Heart left ventricle (tissue), 13 donors: ENCODE results near the gene ASRGL1.

Experiments used
- POLR2A ChIP-seq, 2 donors: fragments of 450-650 bp; IDR thresholded peaks; one replicate each; pipeline ENCODE4 v1.6.1; 2017; ENCODE audit warnings: antibody characterized with exemption in 2 of 2, mild to moderate bottlenecking in 2 of 2, moderate library complexity in 2 of 2
- TF ChIP-seq, protein P1 (sequence below), 12 donors: fragments of 200-600 bp; sonication (generic) in 4 of 12; IDR thresholded peaks; one replicate each; pipeline versions ENCODE4 v1.5.0 to v1.8.0; 2018 to 2022; ENCODE audit warnings: antibody characterized with exemption in 12 of 12, mild to moderate bottlenecking in 5 of 12
- donor health status: ischemic (EF 13 %, LVEDD 7.1; RV severe dilation, severe dysfunction).
- donor health status: DM: no; HTN: yes; CAD: no.
- donor health status: DM: no; HTN: no; CAD: no.
- donor health status: ischemic (EF 25% LVEDD 6.9; RV normal size, moderate dysfunction).
- donor health status: ischemic (EF 25% LVEDD 5.7; RV mildly dilated, moderate dysfunction).
- donor health status: ischemic (EF 35%, LVEDD 5.7; RV mildly dilated, moderate dysfunction).
- donor health status: nonischemic (EF 11% LVEDD 7.7; RV severe dilation, severe dysfunction).
- donor health status: DM: yes; HTN: yes; CAD: no.
- donor health status: PGD.
- donor health status: ischemic (EF 29% LVEDD 5.4; RV normal size, mild dysfunction).
- donor health status: nonischemic (EF 23%, LVEDD 6.1; RV moderate dilation, normal function).

GRCh38 chr11:62393061-62393611 is 55.9 kb downstream of the ASRGL1 start:
- no peak for TF ChIP-seq POLR2A (IDR thresholded peaks at IDR 0.05)
- TF ChIP-seq, protein P1, sequence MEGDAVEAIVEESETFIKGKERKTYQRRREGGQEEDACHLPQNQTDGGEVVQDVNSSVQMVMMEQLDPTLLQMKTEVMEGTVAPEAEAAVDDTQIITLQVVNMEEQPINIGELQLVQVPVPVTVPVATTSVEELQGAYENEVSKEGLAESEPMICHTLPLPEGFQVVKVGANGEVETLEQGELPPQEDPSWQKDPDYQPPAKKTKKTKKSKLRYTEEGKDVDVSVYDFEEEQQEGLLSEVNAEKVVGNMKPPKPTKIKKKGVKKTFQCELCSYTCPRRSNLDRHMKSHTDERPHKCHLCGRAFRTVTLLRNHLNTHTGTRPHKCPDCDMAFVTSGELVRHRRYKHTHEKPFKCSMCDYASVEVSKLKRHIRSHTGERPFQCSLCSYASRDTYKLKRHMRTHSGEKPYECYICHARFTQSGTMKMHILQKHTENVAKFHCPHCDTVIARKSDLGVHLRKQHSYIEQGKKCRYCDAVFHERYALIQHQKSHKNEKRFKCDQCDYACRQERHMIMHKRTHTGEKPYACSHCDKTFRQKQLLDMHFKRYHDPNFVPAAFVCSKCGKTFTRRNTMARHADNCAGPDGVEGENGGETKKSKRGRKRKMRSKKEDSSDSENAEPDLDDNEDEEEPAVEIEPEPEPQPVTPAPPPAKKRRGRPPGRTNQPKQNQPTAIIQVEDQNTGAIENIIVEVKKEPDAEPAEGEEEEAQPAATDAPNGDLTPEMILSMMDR (IDR thresholded peaks at IDR 0.05): no peak
